HepG2 (cell line): ENCODE data around the gene MAFB. TPM values are rescaled to one million over a fixed set of nuclear protein-coding genes. Genes with fewer than 3 reads are reported as not detected.

ENCODE experiments used
- AGO2 ChIP-seq: fragments of 200-400 bp; formaldehyde crosslinking; optimal IDR thresholded peaks from 2 replicates; pipeline ENCODE3; 2017; ENCODE audit warnings: mild to moderate bottlenecking, low read depth, low read length, moderate library complexity
- CBX5 ChIP-seq: sonication (generic); formaldehyde crosslinking; IDR thresholded peaks from 2 replicates; pipeline ENCODE4 v1.4.0; 2020; ENCODE audit warnings: missing genetic modification reagents, borderline replicate concordance
- GABPB1 ChIP-seq: IDR thresholded peaks from 2 replicates; pipeline ENCODE4 v1.6.1; 2016; ENCODE audit warnings: mild to moderate bottlenecking, missing genetic modification reagents, moderate library complexity, missing compliant biosample characterization
- HNF4A ChIP-seq: sonication (generic); formaldehyde crosslinking; IDR thresholded peaks from 2 replicates; pipeline ENCODE4 v1.4.0; 2020; ENCODE audit warnings: missing genetic modification reagents
- HNRNPK ChIP-seq: fragments of 200-400 bp; formaldehyde crosslinking; IDR thresholded peaks from 2 replicates; pipeline ENCODE4 v1.6.1; 2018; ENCODE audit warnings: low read length, low read depth, moderate library complexity, mild to moderate bottlenecking; ENCODE audit not compliant: poor library complexity, severe bottlenecking
- HNRNPL ChIP-seq: fragments of 200-400 bp; formaldehyde crosslinking; IDR thresholded peaks from 2 replicates; pipeline ENCODE4 v1.6.1; 2017; ENCODE audit warnings: mild to moderate bottlenecking, low read depth, low read length
- HNRNPLL ChIP-seq: fragments of 200-400 bp; formaldehyde crosslinking; IDR thresholded peaks from 2 replicates; pipeline ENCODE4 v1.6.1; 2017; ENCODE audit warnings: mild to moderate bottlenecking, low read depth, low read length; ENCODE audit not compliant: poor library complexity, severe bottlenecking
- ISX ChIP-seq: sonication (generic); formaldehyde crosslinking; conservative IDR thresholded peaks from 2 replicates; pipeline ENCODE4 v1.5.0; 2020; ENCODE audit warnings: missing genetic modification reagents
- KDM5B ChIP-seq: sonication (generic); formaldehyde crosslinking; IDR thresholded peaks from 2 replicates; pipeline ENCODE4 v1.4.0; 2020; ENCODE audit warnings: missing genetic modification reagents, mild to moderate bottlenecking, borderline replicate concordance
- KLF12 ChIP-seq: sonication (generic); formaldehyde crosslinking; IDR thresholded peaks from 2 replicates; pipeline ENCODE4 v1.4.0; 2020; ENCODE audit warnings: missing genetic modification reagents, borderline replicate concordance
- MYNN ChIP-seq: sonication (generic); formaldehyde crosslinking; IDR thresholded peaks from 2 replicates; pipeline ENCODE4 v1.4.0; 2020; ENCODE audit warnings: mild to moderate bottlenecking, low read depth, missing genetic modification reagents
- ZNF333 ChIP-seq: sonication (generic); formaldehyde crosslinking; IDR thresholded peaks from 2 replicates; pipeline ENCODE4 v1.4.0; 2020; ENCODE audit warnings: mild to moderate bottlenecking, missing genetic modification reagents, borderline replicate concordance
- ZNF768 ChIP-seq: sonication (generic); formaldehyde crosslinking; IDR thresholded peaks from 2 replicates; pipeline ENCODE4 v1.4.0; 2020; ENCODE audit warnings: missing genetic modification reagents
- ZNF777 ChIP-seq: sonication (generic); formaldehyde crosslinking; IDR thresholded peaks from 2 replicates; pipeline ENCODE4 v1.4.0; 2020; ENCODE audit warnings: missing genetic modification reagents
- polyA plus RNA-seq, 8 experiments: library from polyadenylated mRNA; depleted of rRNA in 3 of 8; stranded (reverse) in 7 of 8; unstranded in 1 of 8; fragments of >200 nt; fragmentation: Illumina TruSeq in 4 of 8; extraction: Trizol in 4 of 8; gene quantifications; 2 replicates each; pipeline versions ENCODE4 v1.2.1 to v1.2.3, GENCODE V29; 2011 to 2016; ENCODE audit warnings: low read depth in 4 of 8, missing spikeins in 1 of 8, mixed read lengths in 1 of 8; ENCODE audit not compliant: insufficient read depth in 1 of 8
- total RNA-seq, 5 experiments: library from RNA; depleted of rRNA; stranded (reverse); fragments of >200 nt; fragmentation: Illumina TruSeq; extraction: Trizol; gene quantifications; 2 replicates each; pipeline ENCODE4 v1.2.3, GENCODE V29; 2016; ENCODE audit warnings: low read depth in 1 of 5
- TF ChIP-seq, protein P1 (sequence below): sonication (generic); formaldehyde crosslinking; IDR thresholded peaks from 2 replicates; pipeline ENCODE4 v1.5.0; 2020; ENCODE audit warnings: mild to moderate bottlenecking, missing genetic modification reagents, borderline replicate concordance
- TF ChIP-seq, protein P2 (sequence below): IDR thresholded peaks from 2 replicates; pipeline ENCODE4 v1.6.1; 2016; ENCODE audit warnings: missing genetic modification reagents, missing compliant biosample characterization
- TF ChIP-seq, protein P3 (sequence below): sonication (generic); formaldehyde crosslinking; IDR thresholded peaks from 2 replicates; pipeline ENCODE4 v1.4.0; 2020; ENCODE audit warnings: missing genetic modification reagents, borderline replicate concordance
- TF ChIP-seq, protein P4 (sequence below), 2 experiments: IDR thresholded peaks; 2 replicates each; pipeline ENCODE4 v1.6.1; 2011 to 2012; ENCODE audit warnings: low read length in 2 of 2, borderline replicate concordance in 1 of 2, low read depth in 1 of 2, mild to moderate bottlenecking in 1 of 2, moderate library complexity in 1 of 2
- TF ChIP-seq, protein P5 (sequence below): sonication (generic); formaldehyde crosslinking; IDR thresholded peaks from 2 replicates; pipeline ENCODE4 v1.4.0; 2020; ENCODE audit warnings: missing genetic modification reagents

Gene MAFB
- total and polyA plus RNA-seq, 2 of the 13 experiments (the other 11 are each of a cell fraction or from before 2014, with no cell fraction given): 0.08 to 0.11 TPM

DNA sequence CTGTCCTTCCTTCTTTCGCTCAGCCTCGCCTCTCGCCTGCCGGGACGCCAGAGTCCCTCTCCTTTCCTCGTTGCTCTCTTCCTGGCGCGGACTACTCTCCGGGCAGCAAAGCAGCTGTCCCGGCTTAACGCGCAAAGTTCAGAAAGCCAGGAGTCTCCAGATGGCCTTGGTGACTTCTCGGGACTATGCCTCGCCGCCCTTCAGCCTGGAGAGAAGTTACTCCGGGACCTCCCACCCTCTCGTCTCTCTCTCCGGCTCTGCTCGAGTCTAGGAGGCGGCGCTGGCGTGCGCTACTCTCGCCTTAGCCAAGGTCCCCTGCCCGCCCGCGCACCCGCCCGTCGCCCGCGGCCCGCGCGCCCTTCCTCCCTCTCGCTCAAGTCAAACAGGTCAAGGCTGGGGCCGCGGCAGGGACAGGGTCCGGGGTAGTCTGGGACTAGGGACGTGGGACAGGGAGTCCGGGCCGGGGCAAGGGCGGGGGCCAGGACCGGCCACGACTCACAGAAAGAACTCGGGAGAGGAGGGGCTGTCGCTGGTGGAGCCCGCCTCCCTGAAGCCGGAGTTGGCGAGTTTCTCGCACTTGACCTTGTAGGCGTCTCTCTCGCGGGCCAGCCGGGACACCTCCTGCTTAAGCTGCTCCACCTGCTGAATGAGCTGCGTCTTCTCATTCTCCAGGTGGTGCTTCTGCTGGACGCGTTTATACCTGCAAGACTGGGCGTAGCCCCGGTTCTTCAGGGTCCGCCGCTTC lies 1.5 kb downstream of the MAFB start (continued):
- TF ChIP-seq, protein P1, sequence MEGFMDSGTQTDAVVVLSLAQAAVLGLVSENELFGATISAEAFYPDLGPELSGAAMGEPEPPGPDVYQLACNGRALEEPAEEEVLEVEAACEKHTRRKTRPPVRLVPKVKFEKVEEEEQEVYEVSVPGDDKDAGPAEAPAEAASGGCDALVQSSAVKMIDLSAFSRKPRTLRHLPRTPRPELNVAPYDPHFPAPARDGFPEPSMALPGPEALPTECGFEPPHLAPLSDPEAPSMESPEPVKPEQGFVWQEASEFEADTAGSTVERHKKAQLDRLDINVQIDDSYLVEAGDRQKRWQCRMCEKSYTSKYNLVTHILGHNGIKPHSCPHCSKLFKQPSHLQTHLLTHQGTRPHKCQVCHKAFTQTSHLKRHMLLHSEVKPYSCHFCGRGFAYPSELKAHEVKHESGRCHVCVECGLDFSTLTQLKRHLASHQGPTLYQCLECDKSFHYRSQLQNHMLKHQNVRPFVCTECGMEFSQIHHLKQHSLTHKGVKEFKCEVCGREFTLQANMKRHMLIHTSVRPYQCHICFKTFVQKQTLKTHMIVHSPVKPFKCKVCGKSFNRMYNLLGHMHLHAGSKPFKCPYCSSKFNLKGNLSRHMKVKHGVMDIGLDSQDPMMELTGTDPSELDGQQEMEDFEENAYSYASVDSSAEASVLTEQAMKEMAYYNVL (CRISPR knock-in tag): no peak
- TF ChIP-seq HNRNPL: no peak
- TF ChIP-seq, protein P2, sequence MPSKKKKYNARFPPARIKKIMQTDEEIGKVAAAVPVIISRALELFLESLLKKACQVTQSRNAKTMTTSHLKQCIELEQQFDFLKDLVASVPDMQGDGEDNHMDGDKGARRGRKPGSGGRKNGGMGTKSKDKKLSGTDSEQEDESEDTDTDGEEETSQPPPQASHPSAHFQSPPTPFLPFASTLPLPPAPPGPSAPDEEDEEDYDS (CRISPR knock-in tag): no peak
- TF ChIP-seq KLF12 (CRISPR knock-in tag): no peak
- no peak for TF ChIP-seq CBX5 (CRISPR knock-in tag)
- no peak for TF ChIP-seq HNRNPK
- TF ChIP-seq GABPB1 (CRISPR knock-in tag): peak; percentile 35; the same call in 1 of the 2 replicates
- no peak for TF ChIP-seq MYNN
- peak; percentile 45; the same call in 1 of the 2 replicates for TF ChIP-seq HNF4A
- peak; percentile 30; the same call in 1 of the 2 replicates for TF ChIP-seq KDM5B (CRISPR knock-in tag)
- TF ChIP-seq HNRNPLL: peak; percentile 68
- no peak for TF ChIP-seq ZNF768 (CRISPR knock-in tag)
- no peak for TF ChIP-seq ISX
- TF ChIP-seq ZNF333 (CRISPR knock-in tag): no peak
- TF ChIP-seq, protein P3, sequence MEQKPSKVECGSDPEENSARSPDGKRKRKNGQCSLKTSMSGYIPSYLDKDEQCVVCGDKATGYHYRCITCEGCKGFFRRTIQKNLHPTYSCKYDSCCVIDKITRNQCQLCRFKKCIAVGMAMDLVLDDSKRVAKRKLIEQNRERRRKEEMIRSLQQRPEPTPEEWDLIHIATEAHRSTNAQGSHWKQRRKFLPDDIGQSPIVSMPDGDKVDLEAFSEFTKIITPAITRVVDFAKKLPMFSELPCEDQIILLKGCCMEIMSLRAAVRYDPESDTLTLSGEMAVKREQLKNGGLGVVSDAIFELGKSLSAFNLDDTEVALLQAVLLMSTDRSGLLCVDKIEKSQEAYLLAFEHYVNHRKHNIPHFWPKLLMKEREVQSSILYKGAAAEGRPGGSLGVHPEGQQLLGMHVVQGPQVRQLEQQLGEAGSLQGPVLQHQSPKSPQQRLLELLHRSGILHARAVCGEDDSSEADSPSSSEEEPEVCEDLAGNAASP: no peak
- TF ChIP-seq ZNF777 (CRISPR knock-in tag): no peak
- TF ChIP-seq, protein P4, sequence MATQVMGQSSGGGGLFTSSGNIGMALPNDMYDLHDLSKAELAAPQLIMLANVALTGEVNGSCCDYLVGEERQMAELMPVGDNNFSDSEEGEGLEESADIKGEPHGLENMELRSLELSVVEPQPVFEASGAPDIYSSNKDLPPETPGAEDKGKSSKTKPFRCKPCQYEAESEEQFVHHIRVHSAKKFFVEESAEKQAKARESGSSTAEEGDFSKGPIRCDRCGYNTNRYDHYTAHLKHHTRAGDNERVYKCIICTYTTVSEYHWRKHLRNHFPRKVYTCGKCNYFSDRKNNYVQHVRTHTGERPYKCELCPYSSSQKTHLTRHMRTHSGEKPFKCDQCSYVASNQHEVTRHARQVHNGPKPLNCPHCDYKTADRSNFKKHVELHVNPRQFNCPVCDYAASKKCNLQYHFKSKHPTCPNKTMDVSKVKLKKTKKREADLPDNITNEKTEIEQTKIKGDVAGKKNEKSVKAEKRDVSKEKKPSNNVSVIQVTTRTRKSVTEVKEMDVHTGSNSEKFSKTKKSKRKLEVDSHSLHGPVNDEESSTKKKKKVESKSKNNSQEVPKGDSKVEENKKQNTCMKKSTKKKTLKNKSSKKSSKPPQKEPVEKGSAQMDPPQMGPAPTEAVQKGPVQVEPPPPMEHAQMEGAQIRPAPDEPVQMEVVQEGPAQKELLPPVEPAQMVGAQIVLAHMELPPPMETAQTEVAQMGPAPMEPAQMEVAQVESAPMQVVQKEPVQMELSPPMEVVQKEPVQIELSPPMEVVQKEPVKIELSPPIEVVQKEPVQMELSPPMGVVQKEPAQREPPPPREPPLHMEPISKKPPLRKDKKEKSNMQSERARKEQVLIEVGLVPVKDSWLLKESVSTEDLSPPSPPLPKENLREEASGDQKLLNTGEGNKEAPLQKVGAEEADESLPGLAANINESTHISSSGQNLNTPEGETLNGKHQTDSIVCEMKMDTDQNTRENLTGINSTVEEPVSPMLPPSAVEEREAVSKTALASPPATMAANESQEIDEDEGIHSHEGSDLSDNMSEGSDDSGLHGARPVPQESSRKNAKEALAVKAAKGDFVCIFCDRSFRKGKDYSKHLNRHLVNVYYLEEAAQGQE (IDR thresholded peaks at IDR 0.05; ENCODE audit: borderline replicate concordance in 1 of 2, low read depth in 1 of 2, low read length in 2 of 2): no peak
- TF ChIP-seq, protein P5, sequence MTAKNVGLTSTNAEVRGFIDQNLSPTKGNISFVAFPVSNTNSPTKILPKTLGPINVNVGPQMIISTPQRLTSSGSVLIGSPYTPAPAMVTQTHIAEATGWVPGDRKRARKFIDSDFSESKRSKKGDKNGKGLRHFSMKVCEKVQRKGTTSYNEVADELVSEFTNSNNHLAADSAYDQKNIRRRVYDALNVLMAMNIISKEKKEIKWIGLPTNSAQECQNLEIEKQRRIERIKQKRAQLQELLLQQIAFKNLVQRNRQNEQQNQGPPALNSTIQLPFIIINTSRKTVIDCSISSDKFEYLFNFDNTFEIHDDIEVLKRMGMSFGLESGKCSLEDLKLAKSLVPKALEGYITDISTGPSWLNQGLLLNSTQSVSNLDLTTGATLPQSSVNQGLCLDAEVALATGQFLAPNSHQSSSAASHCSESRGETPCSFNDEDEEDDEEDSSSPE (CRISPR knock-in tag): no peak
- TF ChIP-seq AGO2: peak; percentile 12
